OCI-LY7 (cell line): ENCODE measurements around the gene NACC2.

Experiments
- EZH2phosphoT487 ChIP-seq: fragments of 200-600 bp; sonication (generic); IDR thresholded peaks from 2 replicates; pipeline ENCODE4 v1.6.1; 2018; ENCODE audit warnings: low read depth, borderline replicate concordance, mild to moderate bottlenecking, mixed run types, antibody characterized with exemption, low read length, moderate library complexity, mixed read lengths
- TF ChIP-seq, protein P1 (sequence below): fragments of 200-600 bp; sonication (generic); conservative IDR thresholded peaks from 2 replicates; pipeline ENCODE4 v1.5.1; 2014; ENCODE audit warnings: mild to moderate bottlenecking, antibody characterized with exemption, low read length, moderate library complexity, mixed read lengths

DNA sequence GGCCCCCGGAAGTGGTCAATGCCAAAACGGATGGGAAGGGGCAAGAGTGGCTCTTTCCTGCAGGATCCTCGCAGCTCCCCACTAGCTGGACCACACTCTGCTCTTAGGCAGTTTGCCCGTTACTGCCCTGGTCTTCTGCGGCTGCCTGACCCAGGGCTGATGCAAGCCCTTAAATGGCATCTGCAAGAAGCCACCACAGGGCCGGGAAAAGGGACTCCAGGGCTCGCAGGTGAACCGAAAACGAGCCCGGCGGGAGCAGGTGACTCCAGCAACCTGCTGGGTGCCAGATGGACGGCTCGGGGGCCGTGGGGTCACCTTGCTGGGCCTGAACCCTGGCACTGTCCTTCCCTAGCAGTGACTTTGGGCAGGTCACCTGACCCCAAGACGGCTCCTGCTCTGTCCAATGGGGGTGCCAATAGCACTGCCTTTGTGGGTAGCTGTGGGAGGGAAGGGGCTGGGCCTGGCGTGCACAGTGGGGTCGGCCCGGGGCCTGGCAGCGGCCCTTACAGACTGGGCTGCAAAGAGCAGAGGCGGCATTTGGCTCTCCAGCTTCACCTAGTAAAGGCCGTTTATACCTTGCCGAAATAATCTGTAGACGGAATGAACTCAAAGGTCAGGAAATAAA lies 22.3 kb upstream of the NACC2 start:
- TF ChIP-seq, protein P1, sequence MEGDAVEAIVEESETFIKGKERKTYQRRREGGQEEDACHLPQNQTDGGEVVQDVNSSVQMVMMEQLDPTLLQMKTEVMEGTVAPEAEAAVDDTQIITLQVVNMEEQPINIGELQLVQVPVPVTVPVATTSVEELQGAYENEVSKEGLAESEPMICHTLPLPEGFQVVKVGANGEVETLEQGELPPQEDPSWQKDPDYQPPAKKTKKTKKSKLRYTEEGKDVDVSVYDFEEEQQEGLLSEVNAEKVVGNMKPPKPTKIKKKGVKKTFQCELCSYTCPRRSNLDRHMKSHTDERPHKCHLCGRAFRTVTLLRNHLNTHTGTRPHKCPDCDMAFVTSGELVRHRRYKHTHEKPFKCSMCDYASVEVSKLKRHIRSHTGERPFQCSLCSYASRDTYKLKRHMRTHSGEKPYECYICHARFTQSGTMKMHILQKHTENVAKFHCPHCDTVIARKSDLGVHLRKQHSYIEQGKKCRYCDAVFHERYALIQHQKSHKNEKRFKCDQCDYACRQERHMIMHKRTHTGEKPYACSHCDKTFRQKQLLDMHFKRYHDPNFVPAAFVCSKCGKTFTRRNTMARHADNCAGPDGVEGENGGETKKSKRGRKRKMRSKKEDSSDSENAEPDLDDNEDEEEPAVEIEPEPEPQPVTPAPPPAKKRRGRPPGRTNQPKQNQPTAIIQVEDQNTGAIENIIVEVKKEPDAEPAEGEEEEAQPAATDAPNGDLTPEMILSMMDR, result no peak
- TF ChIP-seq EZH2phosphoT487, result no peak
